Activated effector memory CD4-positive, alpha-beta T cell treated with Interleukin-2 at 50 U/mL for 16 hours (primary cell): ENCODE data around the gene C1orf87.

Source experiments
- DNase-seq: peaks from one replicate; pipeline ENCODE4 v3.0.0-alpha.2; 2020

C1orf87 gene

DNA sequence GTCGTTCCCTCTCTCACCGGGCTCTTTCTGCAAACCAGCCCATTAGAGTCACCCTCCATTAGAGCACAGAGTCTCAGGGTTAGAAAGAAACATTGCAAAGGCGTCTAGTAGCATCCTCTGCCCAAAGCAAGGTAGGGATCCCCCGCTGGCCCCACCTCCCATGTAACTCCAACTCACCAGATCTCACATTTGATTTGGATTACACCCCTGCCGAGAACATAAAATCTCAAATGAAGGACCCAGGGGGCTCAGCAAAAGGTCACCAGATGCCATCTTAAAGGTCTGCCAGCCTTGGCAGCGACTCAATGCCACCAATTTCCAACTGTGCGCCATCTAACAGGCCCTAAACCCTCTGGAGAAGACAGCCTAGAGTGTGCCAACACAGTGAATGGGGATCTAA is 14.1 kb downstream of the C1orf87 start:
- no peak for DNase-seq

DNA sequence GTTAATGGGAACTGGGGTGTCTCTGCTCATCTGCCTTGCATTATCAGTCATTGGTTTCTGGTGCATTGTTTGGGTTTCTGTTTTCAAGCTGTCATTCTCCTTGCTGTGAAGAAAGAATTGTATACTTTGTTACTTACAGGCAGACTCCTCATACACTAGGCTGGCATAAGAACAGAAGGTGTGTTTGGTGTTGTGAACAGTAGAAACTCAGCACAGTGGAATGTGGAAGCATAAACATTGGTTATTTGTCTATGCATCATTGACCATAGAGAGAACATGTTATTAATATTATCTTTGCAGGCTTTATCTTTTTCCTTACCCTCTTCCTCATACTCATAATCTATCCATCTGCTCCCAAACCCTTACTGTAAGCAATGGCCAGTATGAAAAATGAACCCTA is 18.2 kb downstream of the C1orf87 start:
- no peak for DNase-seq

DNA sequence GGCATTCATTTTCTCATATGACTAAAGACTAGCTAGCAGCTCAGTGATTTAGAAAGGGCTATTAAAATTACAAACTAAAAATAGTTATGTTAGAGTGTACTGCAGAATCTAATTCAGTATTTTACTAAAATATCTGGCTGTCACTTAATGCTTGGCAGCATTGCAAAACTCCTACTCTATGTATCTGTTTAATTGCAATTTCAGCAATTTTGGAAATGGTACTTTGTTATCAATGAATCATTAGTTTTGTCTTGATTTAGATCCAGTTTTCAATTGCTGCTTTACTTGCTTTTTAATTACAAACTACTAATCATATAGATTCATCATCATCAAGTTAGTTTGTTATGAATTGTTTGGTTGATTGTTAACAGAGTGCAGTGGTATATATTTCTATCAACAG is 19.2 kb downstream of the C1orf87 start:
- no peak for DNase-seq

DNA sequence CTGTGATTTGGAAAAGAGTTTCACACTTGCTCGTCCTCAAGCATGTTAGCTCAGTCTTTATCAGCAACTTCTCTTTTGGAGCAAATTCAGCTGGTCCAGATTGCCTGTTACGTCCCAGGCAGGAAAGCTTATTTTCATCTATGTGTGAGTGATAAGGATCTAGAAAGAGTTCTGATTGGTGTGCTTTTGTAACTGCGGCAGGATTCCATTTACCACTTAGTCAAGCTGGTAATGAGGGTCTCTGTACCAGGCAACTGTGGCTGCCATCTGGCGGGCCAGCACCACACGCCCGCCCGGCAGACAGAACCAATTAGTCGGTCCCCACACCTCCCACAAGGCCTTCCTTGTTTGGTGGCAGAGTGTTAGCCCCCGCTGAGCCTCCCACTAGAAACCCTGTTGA is 21.0 kb downstream of the C1orf87 start:
- DNase-seq, result no peak

DNA sequence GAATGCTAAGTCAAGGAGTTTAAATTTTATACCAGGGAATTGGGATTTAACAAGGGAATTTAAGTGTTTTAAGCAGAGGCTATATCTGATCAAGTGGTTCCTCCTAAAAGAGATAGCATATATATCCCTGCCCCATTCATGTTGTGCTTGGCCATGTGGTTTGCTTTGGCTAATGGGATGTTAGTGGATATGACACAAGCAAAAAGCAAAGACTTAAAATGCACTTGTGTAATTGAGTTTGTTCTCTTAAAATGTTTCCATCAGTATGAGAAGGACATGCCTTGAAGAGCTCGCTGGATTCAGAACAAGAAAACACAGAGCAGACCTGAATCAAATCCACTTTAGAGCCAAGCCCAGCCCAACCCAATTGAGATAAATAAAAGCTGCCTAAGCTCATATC is 22.4 kb downstream of the C1orf87 start:
- DNase-seq, result no peak

DNA sequence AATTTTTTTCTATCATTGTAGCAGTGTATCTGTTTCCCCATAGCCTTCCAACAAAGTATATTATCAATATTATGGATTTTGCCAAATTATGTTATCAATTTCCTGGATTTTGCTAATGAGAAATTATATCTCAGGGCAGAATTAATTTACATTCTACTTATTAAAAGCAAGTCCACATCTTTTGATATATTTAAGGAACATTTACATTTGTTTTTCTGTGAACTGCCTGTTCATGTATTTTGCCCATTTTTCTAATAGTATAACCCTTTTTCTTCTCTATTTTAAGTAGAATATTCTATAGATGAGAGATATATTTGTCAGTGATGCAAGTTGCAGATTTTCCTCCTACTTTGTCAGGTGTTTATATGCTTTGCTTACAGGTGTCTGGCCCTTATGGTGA is 24.4 kb downstream of the C1orf87 start:
- DNase-seq, result no peak

DNA sequence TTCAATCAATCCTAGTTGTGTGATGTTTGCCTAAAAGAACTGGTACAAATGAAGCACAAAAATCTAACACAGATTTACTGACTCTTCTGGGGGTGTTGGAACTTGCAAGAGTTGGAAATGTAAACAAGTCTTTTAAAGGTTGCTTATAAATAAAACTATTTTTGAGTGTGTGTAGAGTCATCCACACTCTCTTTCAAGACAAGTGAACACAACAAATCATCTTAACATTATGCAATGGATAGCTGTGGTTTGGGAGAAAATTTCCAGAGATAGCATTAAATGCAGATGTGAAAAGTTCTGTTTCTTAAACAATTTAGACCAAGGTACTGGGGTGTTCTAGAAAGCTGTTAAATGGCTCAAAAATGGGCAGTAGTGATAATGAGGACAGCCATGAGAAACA is 28.7 kb downstream of the C1orf87 start:
- no peak for DNase-seq

DNA sequence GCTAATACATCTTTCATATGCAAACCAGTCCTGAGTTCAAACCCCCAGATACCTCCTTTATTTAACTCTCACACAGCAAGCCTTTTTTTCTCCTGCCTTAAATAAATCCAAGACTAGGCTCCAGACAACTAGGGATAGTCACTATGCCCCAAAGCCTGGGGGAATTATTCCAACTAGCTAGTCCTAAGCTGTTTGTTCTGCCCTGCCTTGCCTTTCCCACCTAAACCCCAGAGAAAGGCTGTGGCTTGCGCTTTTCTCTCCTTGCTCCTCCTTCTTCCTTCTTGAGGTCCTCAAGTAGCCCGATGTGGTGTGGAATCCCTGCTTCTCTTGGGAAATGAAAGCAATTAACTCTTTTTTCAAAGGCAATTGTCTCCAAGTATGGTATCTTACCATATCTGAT is 31.8 kb downstream of the C1orf87 start:
- DNase-seq, result no peak

DNA sequence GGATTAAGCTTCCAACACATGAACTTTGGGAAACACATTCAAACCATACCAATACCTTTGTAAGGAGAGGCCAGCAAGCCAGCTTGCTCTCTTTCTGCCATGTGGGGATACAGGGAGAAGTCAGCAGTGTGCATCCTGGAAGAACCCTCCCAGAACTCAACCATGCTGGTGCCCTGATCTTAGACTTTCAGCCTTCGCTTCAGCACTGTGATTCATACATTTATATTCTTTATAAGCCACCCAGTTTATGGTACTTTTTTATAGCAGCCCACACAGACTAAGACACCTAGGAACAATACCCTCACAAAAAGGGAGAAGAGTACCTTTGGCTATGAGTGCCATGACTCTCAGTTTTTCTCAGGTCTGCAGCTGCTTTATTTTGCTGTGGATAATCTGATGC is 35.9 kb downstream of the C1orf87 start:
- DNase-seq, result no peak

DNA sequence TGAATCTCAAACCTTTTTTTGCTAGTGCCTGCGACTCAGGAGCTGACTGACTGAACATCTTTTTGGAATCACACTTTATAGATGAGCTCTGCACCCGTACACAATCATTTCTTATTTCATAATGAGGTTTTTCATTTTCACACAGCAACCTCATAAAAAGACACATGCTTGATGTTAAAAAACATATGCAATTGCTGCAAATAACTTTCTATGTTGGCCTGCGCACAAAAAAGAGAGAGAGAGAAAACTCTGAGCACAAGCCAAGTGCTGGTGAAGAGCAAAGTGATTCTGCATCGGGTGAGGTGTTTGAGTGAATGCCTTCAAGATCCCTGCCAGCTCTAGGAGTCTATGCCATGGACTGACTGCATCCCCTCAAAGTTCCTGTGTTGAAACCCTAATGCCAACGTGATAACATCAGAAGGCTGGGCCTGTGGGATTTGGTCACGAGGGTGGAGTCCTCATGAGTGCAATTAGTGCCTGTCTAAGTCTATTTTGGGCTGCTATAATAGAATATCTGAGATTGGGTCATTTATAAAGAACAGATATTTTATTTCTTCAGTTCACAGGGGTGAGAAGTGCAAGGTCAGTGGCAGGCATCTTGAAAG is 36.6 kb downstream of the C1orf87 start:
- DNase-seq, result no peak

DNA sequence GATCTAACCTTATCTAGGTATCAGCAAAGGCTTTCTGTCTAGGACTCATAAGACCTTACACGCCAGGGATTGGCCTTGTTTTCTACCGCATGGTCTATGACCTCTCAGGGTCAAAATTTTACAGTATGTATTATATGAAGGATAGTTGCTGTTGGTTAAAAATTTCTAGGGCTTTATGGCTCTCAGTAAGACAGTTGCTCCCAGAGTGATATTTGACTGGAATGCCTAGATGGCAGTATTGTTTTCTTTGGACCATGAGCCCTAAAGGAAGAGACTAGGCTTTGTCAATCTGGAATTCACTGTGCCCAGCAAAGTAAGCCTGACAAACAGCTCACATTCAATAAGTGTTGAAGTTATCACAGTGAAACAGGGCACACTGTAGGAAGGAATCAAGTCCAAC is 37.6 kb downstream of the C1orf87 start:
- DNase-seq, result no peak

DNA sequence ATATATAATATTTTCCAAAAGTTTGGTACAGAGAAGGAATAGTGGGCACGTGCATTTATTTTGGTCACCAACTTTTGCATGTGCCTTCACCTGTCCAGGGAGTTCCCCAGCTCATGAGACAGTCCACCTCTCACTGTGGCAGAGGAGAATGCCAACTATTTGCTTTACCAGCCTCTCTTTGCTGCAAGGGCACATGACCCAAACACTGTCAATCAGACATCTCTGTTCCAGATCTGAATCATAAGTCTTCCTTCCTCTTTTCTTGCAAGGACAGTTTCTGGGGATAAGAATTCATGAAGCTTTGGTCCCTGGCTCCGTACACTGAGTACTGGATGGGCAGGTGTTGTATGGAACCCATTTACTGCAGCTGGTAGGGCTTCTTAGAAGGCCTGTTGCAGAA is 38.6 kb downstream of the C1orf87 start:
- no peak for DNase-seq

DNA sequence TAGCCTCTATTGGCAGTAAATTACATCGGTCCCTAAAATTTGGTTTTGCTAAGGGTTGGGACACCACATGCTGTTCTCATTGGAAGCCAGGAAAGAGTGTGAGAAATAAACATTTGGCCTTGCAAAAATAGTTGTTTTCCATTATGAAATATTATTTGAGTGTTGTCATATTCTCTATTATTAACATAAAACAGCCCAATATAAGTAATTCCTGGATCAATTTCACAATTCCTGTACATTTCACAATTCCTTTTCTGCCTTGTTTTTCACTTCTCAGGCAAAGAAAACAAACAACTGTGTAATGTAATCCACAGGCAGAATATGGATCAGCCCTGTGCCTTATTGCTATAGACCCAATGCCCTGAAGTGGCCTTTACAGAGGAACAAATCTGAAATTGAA is 40.5 kb downstream of the C1orf87 start:
- no peak for DNase-seq

DNA sequence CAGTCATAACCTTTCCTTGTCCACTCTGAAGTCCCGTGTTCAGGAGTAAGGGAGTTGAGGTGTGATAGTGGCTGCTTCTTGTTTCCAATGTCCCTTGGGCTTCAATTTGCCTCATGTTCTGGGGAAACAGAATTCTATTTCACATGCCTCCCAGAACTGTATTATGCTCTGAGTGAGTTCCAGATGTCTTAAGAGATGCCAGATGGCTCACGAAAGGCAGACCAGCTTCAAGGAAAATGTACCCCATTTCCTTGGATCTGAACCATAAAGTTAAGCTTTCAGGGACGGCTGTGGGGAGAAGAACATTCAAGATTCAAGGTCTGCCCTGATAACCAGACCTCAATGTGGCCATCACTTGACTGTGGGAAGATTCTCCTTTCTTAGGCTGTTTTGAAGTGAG is 42.4 kb downstream of the C1orf87 start:
- DNase-seq, result no peak

DNA sequence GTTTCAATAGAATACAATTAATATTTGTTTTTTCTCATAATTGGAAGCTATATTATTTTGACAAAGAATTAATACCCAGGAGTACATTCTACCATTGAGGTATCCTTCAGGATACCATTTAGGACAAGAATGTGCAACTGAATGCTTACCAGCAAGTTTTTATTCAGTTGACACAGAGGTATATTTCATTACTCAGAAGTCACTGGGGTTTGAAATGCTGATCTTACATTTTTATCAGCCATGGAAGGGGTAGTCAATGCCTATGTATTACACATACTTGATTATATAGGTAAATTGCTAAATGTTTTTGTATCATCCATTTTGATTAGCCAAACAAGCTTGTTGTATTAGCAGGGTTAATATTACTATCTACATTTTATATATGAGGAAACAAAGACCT is 48.0 kb downstream of the C1orf87 start:
- no peak for DNase-seq

DNA sequence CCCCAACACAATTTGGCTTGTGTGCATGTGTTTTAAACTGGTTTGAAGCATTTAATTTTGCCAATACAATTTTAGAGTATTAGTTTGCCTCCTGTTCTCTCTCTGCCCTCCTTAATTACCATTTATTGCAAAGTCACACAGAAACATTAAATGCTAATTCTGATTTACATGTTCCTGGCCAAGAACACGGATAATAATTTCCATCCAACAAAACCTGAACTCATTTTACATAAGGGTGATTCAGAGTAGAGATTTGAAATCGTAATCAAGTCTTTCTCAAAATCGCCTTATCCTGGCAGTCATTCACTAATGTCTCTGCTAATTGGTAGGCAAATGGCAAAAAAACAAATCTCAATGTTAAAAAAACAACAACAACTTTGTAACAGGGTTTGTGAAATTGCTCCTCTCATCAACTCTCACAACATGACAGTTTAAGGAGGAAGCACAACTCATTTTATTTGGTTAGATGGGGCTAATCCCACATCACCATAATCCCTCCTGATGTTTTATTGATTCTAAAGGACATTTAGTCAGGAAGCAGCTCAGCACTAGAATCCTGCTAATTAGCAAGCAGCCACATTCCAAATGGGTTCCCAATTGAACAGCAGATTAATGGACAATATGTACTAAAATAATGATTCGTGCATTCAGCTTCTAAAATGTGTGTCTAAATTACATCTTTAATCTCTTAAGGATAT is 55.9 kb downstream of the C1orf87 start:
- DNase-seq, result no peak

DNA sequence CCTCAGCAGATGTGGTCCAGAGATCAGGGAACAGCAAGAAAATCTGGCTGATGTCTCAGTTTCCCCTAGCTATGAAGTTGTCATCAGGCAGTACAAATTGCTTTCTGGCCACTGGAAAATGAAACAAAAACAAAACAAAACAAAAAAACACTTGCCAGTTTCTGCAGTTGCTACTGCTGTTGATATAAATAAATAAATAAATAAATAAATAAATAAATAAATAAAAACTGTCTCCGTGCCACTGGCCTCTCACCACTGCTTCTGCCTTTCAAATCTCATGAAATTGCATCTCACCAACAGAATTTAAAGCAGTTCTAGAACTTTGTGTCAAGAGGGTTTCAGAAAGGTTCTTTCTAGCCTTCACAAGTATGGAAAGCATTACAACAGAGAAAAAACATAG is 62.9 kb downstream of the C1orf87 start:
- no peak for DNase-seq

DNA sequence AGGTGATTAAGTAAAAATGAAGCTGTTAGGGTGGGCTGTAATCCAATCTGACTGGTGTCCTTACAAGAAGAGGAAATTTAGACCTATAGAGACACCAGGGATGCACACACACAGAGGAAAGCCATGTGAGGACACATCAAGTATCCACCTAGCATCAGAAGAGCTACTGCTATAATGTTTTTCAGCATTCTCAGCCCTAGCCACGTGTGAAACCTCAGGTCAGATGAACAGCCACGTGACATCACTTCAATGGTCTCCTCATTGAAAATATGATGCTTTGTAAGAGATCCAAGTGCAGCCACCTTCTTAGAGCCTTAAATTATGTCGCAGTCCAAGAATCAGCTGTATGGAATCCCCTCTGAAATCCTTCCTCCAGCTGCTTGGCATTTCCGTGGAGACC is 65.1 kb downstream of the C1orf87 start:
- no peak for DNase-seq

DNA sequence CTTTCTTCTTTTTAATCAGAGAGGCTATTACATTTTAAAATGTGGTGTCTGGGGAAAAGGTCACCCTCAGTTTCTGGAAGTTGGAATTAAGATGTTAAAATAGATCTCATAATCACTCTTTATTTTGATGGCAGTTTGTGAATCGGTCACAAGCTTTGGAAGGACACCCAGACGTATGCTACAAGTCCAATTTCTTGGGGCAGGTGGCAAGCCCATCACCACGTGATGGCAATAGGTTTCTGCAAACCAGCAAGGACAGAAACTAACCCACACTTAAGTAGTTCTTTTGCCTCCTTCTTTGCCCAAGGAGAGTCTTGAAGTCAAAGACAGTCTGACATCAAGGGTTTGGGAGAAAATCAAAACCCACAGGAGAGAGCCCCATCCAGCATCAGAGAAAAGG is 72.9 kb downstream of the C1orf87 start:
- DNase-seq, result no peak

DNA sequence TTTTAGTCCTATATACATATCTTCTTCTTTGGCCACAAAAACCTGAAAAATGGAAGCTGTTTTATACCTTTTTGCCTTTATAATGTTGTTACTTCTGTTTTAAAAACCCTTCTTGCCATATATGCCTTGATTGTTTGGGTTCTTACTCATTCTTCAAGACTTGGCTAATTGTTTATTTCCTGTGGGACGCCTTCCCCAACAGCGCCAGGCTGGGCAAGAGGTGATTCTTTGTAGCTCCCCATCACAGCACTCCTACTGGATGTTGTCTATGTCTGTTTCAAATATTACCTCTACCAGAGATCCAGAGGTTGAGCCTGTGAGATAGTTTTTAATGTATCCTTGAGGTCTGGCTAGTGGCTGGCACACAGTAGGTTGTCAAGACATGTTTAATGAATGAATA is 73.8 kb downstream of the C1orf87 start:
- no peak for DNase-seq

DNA sequence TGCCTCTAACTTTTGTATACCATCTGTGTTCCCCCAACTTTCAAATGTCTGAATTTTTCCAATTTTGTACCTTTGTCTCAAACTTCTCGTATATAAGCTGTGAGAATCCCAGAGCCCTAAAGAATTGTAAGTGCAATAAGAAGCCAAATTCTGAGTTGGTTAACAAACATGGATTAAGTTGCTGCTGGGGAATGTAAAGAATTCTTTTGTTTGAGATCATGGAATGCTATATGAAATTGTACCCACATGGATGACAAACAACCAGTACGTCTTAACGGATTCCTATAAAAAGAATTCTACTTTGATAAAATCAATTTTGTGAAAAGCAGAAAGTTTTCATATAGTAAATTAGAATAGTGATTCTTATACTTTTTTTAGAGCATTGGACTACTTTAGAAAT is 74.6 kb downstream of the C1orf87 start:
- no peak for DNase-seq

DNA sequence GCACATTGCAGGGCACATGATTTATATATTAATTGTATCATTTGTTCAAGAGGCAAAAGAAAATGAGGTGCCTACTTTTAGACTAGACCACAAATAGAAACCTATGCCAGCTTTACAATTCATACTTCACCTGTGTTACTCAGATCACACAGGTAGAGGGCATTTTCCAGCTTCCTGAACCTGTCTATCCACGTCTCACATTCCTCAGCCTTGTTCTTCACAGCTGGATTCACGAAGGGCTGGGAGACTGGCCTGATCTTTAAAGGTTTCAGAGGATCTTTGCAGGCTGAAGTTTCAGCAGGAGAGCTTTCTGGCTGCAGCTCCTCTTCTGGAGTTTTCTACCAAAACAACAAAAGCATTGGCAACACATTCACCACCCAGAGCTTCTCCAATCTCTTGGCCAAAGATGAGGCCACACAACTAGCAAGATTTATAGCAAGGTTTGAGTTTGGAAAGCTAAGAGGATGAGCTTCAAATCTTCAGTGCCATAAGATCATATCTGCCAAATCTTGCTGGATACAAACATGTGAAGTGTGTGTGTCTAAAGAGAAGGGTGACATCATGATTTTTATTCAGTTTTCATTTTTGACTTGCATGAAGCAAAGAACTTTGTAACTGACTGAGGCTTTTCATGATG is 76.0 kb downstream of the C1orf87 start:
- DNase-seq, result no peak

DNA sequence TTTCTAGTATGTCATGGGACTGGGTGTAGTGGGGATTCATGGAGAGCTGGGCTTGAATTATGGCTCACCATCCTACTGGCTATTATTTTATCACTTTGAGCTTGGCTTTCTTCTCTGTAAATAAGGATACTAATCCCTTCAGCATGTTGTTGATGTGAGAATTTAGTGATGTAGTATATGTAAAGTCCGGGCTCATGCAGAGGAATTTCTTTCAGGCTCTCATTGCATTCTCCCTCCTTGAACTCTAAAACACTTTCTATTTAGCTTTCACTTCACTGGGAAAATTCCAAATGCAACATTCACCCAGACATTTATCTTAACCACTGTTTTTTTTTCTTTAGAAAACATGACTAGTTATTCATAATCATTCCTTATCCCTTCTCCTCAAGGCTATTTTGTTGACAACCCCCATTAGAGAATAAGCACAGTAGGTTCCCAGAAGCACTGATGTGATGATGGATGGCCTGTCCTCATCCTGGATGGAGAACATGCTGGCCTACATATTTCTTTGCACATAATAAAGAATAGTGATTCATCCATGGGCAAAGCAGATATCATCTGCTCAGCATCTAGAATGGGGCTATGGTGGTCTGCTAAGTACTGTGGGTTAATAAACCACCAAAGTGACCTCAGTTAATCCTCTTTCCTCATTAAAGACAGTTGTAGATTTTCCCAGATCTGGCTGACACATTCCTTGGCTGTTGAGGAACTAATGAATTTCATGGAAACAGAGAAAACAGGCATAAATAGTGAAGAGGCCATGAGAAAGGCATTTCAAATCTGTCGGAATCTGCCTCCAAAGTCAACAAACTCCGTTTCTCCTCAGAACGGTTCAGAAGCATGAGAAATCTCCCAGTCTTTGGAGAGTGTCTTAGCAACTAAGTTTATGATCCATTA is 79.0 kb downstream of the C1orf87 start:
- DNase-seq, result no peak
